HCT116 (cell line): ENCODE measurements around the gene RANBP17. TPM values are rescaled to one million over a fixed set of nuclear protein-coding genes. Genes with fewer than 3 reads are reported as not detected.

Source experiments
- ATAC-seq: fragments of 200-7000 bp; cut with Tn5 transposase; 2 replicates; pipeline ENCODE4 v1.9.1; 2020; ENCODE audit warnings: mild to moderate bottlenecking, moderate library complexity
- BruUV-seq: library from RNA; stranded (reverse); fragments of 400-500 nt; replicated peaks from 2 replicates; lab custom pipeline; 2021; lab: Mats Ljungman, UMichigan
- CTCF ChIA-PET: fragments of 300-600 bp; sonication (Branson Sonifier 250); formaldehyde crosslinking; loops from one replicate; lab custom pipeline; 2021; ENCODE audit warnings: antibody characterized with exemption; lab: Charles Lee
- POLR2A ChIA-PET: fragments of 300-600, 350-600 bp; sonication (Branson Sonifier 250); formaldehyde crosslinking; loops from one replicate; lab custom pipeline; 2021; ENCODE audit warnings: antibody characterized with exemption; lab: Charles Lee
- RAD21 ChIA-PET, 2 experiments: fragments of 300-600 bp; sonication (Branson Sonifier 250); formaldehyde crosslinking; loops; one replicate each; lab custom pipeline; 2023; ENCODE audit warnings: low total read pairs in 2 of 2; ENCODE audit not compliant: uncharacterized antibody in 2 of 2, unreplicated experiment in 2 of 2, low non-redundant PET in 1 of 2; lab: Charles Lee
- DNase-seq: peaks from one replicate; pipeline ENCODE4 v3.0.0-alpha.2; 2010; ENCODE audit warnings: low read depth, low spot score
- H2AFZ ChIP-seq: fragments of 200-600 bp; shearing (Covaris generic), sonication (generic); 2 replicates; pipeline ENCODE4 v1.6.1; 2017; ENCODE audit warnings: low read depth, mixed run types, mixed read lengths, antibody characterized with exemption, low read length; ENCODE audit not compliant: poor library complexity, severe bottlenecking
- H3K27ac ChIP-seq: 2 replicates; pipeline ENCODE4 v1.5.1; 2012; ENCODE audit warnings: low read depth, low read length
- H3K27me3 ChIP-seq: fragments of 200-600 bp; sonication (generic); 2 replicates; pipeline ENCODE4 v1.6.1; 2016; ENCODE audit warnings: mixed run types, low read length, mixed read lengths; ENCODE audit not compliant: insufficient read depth
- H3K36me3 ChIP-seq, 2 experiments: fragments of 200-500 bp in 1 of 2; fragments of 200-600 bp in 1 of 2; sonication (Bioruptor generic) in 1 of 2; sonication (generic) in 1 of 2; 2 replicates each; pipeline versions ENCODE4 v1.5.1 to v1.6.1; 2014 to 2016; ENCODE audit warnings: low read length in 2 of 2, inconsistent platforms in 1 of 2, mixed read lengths in 1 of 2, mixed run types in 1 of 2; ENCODE audit not compliant: insufficient read depth in 2 of 2, control insufficient read depth in 1 of 2
- H3K4me1 ChIP-seq, 2 experiments: fragments of 200-600 bp in 1 of 2; sonication (generic) in 1 of 2; 2 replicates each; pipeline versions ENCODE4 v1.5.1 to v1.6.1; 2012 to 2017; ENCODE audit warnings: low read length in 2 of 2, inconsistent platforms in 1 of 2, mild to moderate bottlenecking in 1 of 2, mixed read lengths in 1 of 2, mixed run types in 1 of 2, moderate library complexity in 1 of 2; ENCODE audit not compliant: insufficient read depth in 2 of 2, control insufficient read depth in 1 of 2
- H3K4me2 ChIP-seq: fragments of 200-600 bp; sonication (generic); 2 replicates; pipeline ENCODE4 v1.6.1; 2017; ENCODE audit warnings: mixed run types, low read length, mixed read lengths
- H3K4me3 ChIP-seq, 2 experiments: fragments of 200-600 bp in 1 of 2; sonication (generic) in 1 of 2; replicated peaks in 1 of 2; 2 replicates each; pipeline ENCODE4 v1.5.1; 2011 to 2016; ENCODE audit warnings: low read length in 2 of 2, control low read depth in 1 of 2, low read depth in 1 of 2, mild to moderate bottlenecking in 1 of 2, mixed read lengths in 1 of 2, mixed run types in 1 of 2
- H3K79me2 ChIP-seq: fragments of 200-600 bp; sonication (generic); 2 replicates; pipeline ENCODE4 v1.6.1; 2017; ENCODE audit warnings: mild to moderate bottlenecking, mixed run types, low read length, moderate library complexity, mixed read lengths; ENCODE audit not compliant: insufficient read depth
- H3K9ac ChIP-seq: fragments of 200-600 bp; sonication (generic); 2 replicates; pipeline ENCODE4 v1.6.1; 2016; ENCODE audit warnings: low read length, mixed read lengths
- H3K9me2 ChIP-seq: fragments of 200-600 bp; sonication (generic), shearing (Covaris generic); 2 replicates; pipeline ENCODE4 v1.6.1; 2017; ENCODE audit warnings: mixed run types, mild to moderate bottlenecking, moderate library complexity; ENCODE audit not compliant: insufficient read depth
- H3K9me3 ChIP-seq, 2 experiments: fragments of 200-500 bp in 1 of 2; fragments of 200-600 bp in 1 of 2; sonication (Bioruptor generic) in 1 of 2; sonication (generic) in 1 of 2; 2 replicates each; pipeline ENCODE4 v1.6.1; 2014 to 2017; ENCODE audit warnings: low read length in 2 of 2, mixed read lengths in 2 of 2, inconsistent platforms in 1 of 2, low read depth in 1 of 2, mild to moderate bottlenecking in 1 of 2, mixed run types in 1 of 2, moderate library complexity in 1 of 2; ENCODE audit not compliant: control insufficient read depth in 1 of 2, insufficient read depth in 1 of 2
- H4K20me1 ChIP-seq: fragments of 200-600 bp; sonication (generic), shearing (Covaris generic); 2 replicates; pipeline ENCODE4 v1.6.1; 2017; ENCODE audit warnings: mixed run types, mild to moderate bottlenecking, moderate library complexity; ENCODE audit not compliant: insufficient read depth
- CBX3 ChIP-seq: IDR thresholded peaks from 2 replicates; pipeline ENCODE4 v1.6.1; 2012; ENCODE audit warnings: low read depth
- CEBPB ChIP-seq: IDR thresholded peaks from 2 replicates; pipeline ENCODE4 v1.6.1; 2012; ENCODE audit warnings: low read depth
- CTCF ChIP-seq, 3 experiments: fragments of 200-600 bp in 1 of 3; sonication (generic) in 1 of 3; IDR thresholded peaks in 2 of 3; conservative IDR thresholded peaks in 1 of 3; 2 replicates each; pipeline ENCODE4 v1.5.1; 2012 to 2017; ENCODE audit warnings: low read depth in 2 of 3, low read length in 2 of 3, antibody characterized with exemption in 1 of 3, borderline replicate concordance in 1 of 3, control low read depth in 1 of 3, mild to moderate bottlenecking in 1 of 3, mixed read lengths in 1 of 3, mixed run types in 1 of 3, moderate library complexity in 1 of 3; ENCODE audit not compliant: insufficient read depth in 1 of 3
- EGR1 ChIP-seq: IDR thresholded peaks from 2 replicates; pipeline ENCODE4 v1.6.1; 2012; ENCODE audit warnings: low read depth
- ELF1 ChIP-seq: IDR thresholded peaks from 2 replicates; pipeline ENCODE4 v1.6.1; 2012; ENCODE audit warnings: low read depth, borderline replicate concordance
- EZH2phosphoT487 ChIP-seq: fragments of 200-600 bp; IDR thresholded peaks from 2 replicates; pipeline ENCODE4 v1.6.1; 2018; ENCODE audit warnings: antibody characterized with exemption, borderline replicate concordance
- JUND ChIP-seq: IDR thresholded peaks from 2 replicates; pipeline ENCODE4 v1.6.1; 2012
- MAX ChIP-seq: IDR thresholded peaks from 2 replicates; pipeline ENCODE4 v1.6.1; 2012
- POLR2A ChIP-seq: IDR thresholded peaks from 2 replicates; pipeline ENCODE4 v1.7.0; 2011; ENCODE audit warnings: borderline replicate concordance; ENCODE audit not compliant: insufficient read depth, insufficient read length; ENCODE audit errors: extremely low read depth
- POLR2AphosphoS5 ChIP-seq: IDR thresholded peaks from 2 replicates; pipeline ENCODE4 v1.6.1; 2011; ENCODE audit warnings: mild to moderate bottlenecking, low read depth, low read length, moderate library complexity
- RAD21 ChIP-seq: IDR thresholded peaks from 2 replicates; pipeline ENCODE4 v1.6.1; 2012; ENCODE audit warnings: low read depth, mild to moderate bottlenecking
- SIN3A ChIP-seq: IDR thresholded peaks from 2 replicates; pipeline ENCODE4 v1.6.1; 2012; ENCODE audit warnings: low read depth
- SP1 ChIP-seq: IDR thresholded peaks from 2 replicates; pipeline ENCODE4 v1.6.1; 2012; ENCODE audit warnings: low read depth
- SRF ChIP-seq: IDR thresholded peaks from 2 replicates; pipeline ENCODE4 v1.6.1; 2012; ENCODE audit warnings: low read depth
- TCF7L2 ChIP-seq: IDR thresholded peaks from 2 replicates; pipeline ENCODE4 v1.7.0; 2011; ENCODE audit warnings: borderline replicate concordance, inconsistent platforms; ENCODE audit not compliant: insufficient read depth, insufficient read length; ENCODE audit errors: extremely low read depth
- ZFX ChIP-seq: fragments of 450-650 bp; IDR thresholded peaks from 2 replicates; pipeline ENCODE4 v1.6.1; 2017
- intact Hi-C: fragments of 100-400 bp; cut with micrococcal nuclease; formaldehyde crosslinking; loops from 2 replicates; pipeline ENCODE4 v1.10.0; 2022
- total RNA-seq: library from RNA; stranded (reverse); gene quantifications from one replicate; pipeline ENCODE4 v1.2.1, GENCODE V29; 2021; ENCODE audit not compliant: unreplicated experiment

RANBP17 gene
- total RNA-seq, 1 experiment from 2014 or later = 18.2 TPM

- TF ChIP-seq POLR2AphosphoS5 = no peak
- no peak for TF ChIP-seq EGR1
- TF ChIP-seq SP1 = no peak
- TF ChIP-seq SRF = no peak
- no peak for TF ChIP-seq JUND
- TF ChIP-seq MAX = no peak
- TF ChIP-seq CBX3 = no peak
- TF ChIP-seq CTCF (IDR thresholded peaks at IDR 0.05 in 2 of 3, conservative IDR thresholded peaks at IDR 0.05 in 1 of 3; ENCODE audit: borderline replicate concordance in 1 of 3, insufficient read depth in 1 of 3, low read depth in 2 of 3, low read length in 2 of 3) = no peak
- no peak for TF ChIP-seq POLR2A
- TF ChIP-seq CEBPB = no peak
These were observed 327.6 kb downstream of the RANBP17 start (continued) for GRCh38 chr5:171189442-171189841.

- Histone ChIP-seq H3K4me1 (no peaks in the 10 kb centered on the region), H3K4me3 (no peak overlapping the region), H4K20me1 (no peaks in the 10 kb centered on the region), H3K79me2 (no peaks in the 10 kb centered on the region), H3K27ac (no peak overlapping the region), H3K27me3 (no peaks in the 10 kb centered on the region), H3K4me2 (no peak overlapping the region), H3K36me3 (no peaks in the 10 kb centered on the region), H2AFZ (no peak overlapping the region), H3K9me3 (no peaks in the 10 kb centered on the region), H3K9ac (no peak overlapping the region), H3K9me2 (no peaks in the 10 kb centered on the region)
- ATAC-seq = no peak
- no TSS peak for BruUV-seq
- CTCF ChIA-PET = no interaction called here
- RAD21 ChIA-PET = no interaction called here
- POLR2A ChIA-PET = interaction anchor here (0.7 kb wide), 1 partner anchor 117 kb away, joined by 3 read pairs; no protein-coding TSS in a partner anchor
- intact Hi-C loops = no loop called here
- TF ChIP-seq ELF1 (no peak), TCF7L2 (no peak), MAX (no peak), POLR2A (no peak), RAD21 (no peak), EZH2phosphoT487 (no peak), SIN3A (no peak), CEBPB (no peak), CTCF (IDR thresholded peaks at IDR 0.05 in 2 of 3, conservative IDR thresholded peaks at IDR 0.05 in 1 of 3; ENCODE audit: borderline replicate concordance in 1 of 3, insufficient read depth in 1 of 3, low read depth in 2 of 3, low read length in 2 of 3) (no peak), ZFX (no peak)
- no peak for DNase-seq
These were observed 330.3 kb downstream of the RANBP17 start for GRCh38 chr5:171192111-171192510.
